Measurements from ENCODE around the gene CCDC82.

CCDC82 gene

GRCh38 chr11:96358321-96358720, 31.4 kb downstream of the CCDC82 start:
- DNase-seq, result no peak

GRCh38 chr11:96357794-96358193, 31.9 kb downstream of the CCDC82 start:
- DNase-seq, result no peak

GRCh38 chr11:96356848-96357247, 32.9 kb downstream of the CCDC82 start:
- no peak for DNase-seq

GRCh38 chr11:96342961-96343711, 46.6 kb downstream of the CCDC82 start, which contains the start of gene MAML2:
Gene MAML2 (minus strand): TSS chr11:96343195. CDS start chr11:96341895, 1,300 bp downstream.
- peak; percentile 92 for DNase-seq

GRCh38 chr11:96342014-96342960, 47.4 kb downstream of the CCDC82 start:
- DNase-seq, result no peak

GRCh38 chr11:96341211-96342013, 48.3 kb downstream of the CCDC82 start:
- peak; percentile 42 for DNase-seq

- no peak for DNase-seq
These were observed 49.2 kb downstream of the CCDC82 start for GRCh38 chr11:96340555-96340885.

GRCh38 chr11:96339706-96340554, 49.8 kb downstream of the CCDC82 start:
- DNase-seq, result no peak

- DNase-seq, result peak; percentile 40
These were observed 50.6 kb downstream of the CCDC82 start for GRCh38 chr11:96338910-96339705.

- DNase-seq, result peak; percentile 53
These were observed 51.9 kb downstream of the CCDC82 start for GRCh38 chr11:96337541-96338431.

- peak; percentile 19 for DNase-seq
These were observed 54.3 kb downstream of the CCDC82 start for GRCh38 chr11:96335388-96335787.

GRCh38 chr11:96334219-96334618, 55.5 kb downstream of the CCDC82 start:
- no peak for DNase-seq

GRCh38 chr11:96333191-96333719, 56.5 kb downstream of the CCDC82 start:
- DNase-seq, result peak; percentile 90

GRCh38 chr11:96332126-96332771, 57.5 kb downstream of the CCDC82 start:
- peak; percentile 19 for DNase-seq

GRCh38 chr11:96331699-96332116, 58.0 kb downstream of the CCDC82 start:
- peak; percentile 51 for DNase-seq

GRCh38 chr11:96330511-96330859, 59.2 kb downstream of the CCDC82 start:
- no peak for DNase-seq

GRCh38 chr11:96329855-96330510, 59.7 kb downstream of the CCDC82 start:
- DNase-seq, result peak; percentile 57

- DNase-seq, result no peak
These were observed 60.3 kb downstream of the CCDC82 start for GRCh38 chr11:96329419-96329818.
